Measurements from ENCODE around the gene USP10.

GRCh38 chr16:84687715-84688114 is 12.1 kb upstream of the USP10 start:
- TF ChIP-seq CTCF (IDR thresholded peaks at IDR 0.05) (no peak), ZFX (IDR thresholded peaks at IDR 0.05; ENCODE audit: borderline replicate concordance) (no peak)

All from 22Rv1 (cell line).